Activated naive CD4-positive, alpha-beta T cell treated with anti-CD3 and anti-CD28 coated beads, Interleukin-2, amount 50 U/mL, for 24 hours (primary cell): ENCODE results near the gene PTPRJ.

Source experiments
- H3K27ac Mint-ChIP-seq: one replicate; pipeline ENCODE4 v1.8.0; 2021; ENCODE audit warnings: mild to moderate bottlenecking, mixed read lengths
- H3K27me3 Mint-ChIP-seq: one replicate; pipeline ENCODE4 v1.8.0; 2021; ENCODE audit warnings: mixed read lengths
- H3K36me3 Mint-ChIP-seq: one replicate; pipeline ENCODE4 v1.8.0; 2021; ENCODE audit warnings: mixed read lengths
- H3K4me1 Mint-ChIP-seq: one replicate; pipeline ENCODE4 v1.8.0; 2021; ENCODE audit warnings: mixed read lengths
- H3K4me3 Mint-ChIP-seq: one replicate; pipeline ENCODE4 v1.8.0; 2021; ENCODE audit warnings: mild to moderate bottlenecking, mixed read lengths
- H3K9me3 Mint-ChIP-seq: one replicate; pipeline ENCODE4 v1.8.0; 2021; ENCODE audit warnings: mixed read lengths

The PTPRJ gene

GRCh38 chr11:48093323-48093722 lies 113.0 kb downstream of the PTPRJ start:
- no peaks in the 10 kb centered on the region for H3K9me3 Mint-ChIP-seq
- peak overlapping the region; percentile 26 for H3K27ac Mint-ChIP-seq
- H3K36me3 Mint-ChIP-seq: peaks cover 1% of the 10 kb centered on the region
- H3K27me3 Mint-ChIP-seq: no peaks in the 10 kb centered on the region
- H3K4me1 Mint-ChIP-seq: peaks cover 84% of the 10 kb centered on the region
- H3K4me3 Mint-ChIP-seq: no peak overlapping the region

- no peaks in the 10 kb centered on the region for H3K9me3 Mint-ChIP-seq
- no peak overlapping the region for H3K27ac Mint-ChIP-seq
- H3K27me3 Mint-ChIP-seq: no peaks in the 10 kb centered on the region
- peaks cover 82% of the 10 kb centered on the region for H3K4me1 Mint-ChIP-seq
- no peak overlapping the region for H3K4me3 Mint-ChIP-seq
- peaks cover 3% of the 10 kb centered on the region for H3K36me3 Mint-ChIP-seq
Observed at GRCh38 chr11:48093795-48094642, 113.7 kb downstream of the PTPRJ start.

DNA sequence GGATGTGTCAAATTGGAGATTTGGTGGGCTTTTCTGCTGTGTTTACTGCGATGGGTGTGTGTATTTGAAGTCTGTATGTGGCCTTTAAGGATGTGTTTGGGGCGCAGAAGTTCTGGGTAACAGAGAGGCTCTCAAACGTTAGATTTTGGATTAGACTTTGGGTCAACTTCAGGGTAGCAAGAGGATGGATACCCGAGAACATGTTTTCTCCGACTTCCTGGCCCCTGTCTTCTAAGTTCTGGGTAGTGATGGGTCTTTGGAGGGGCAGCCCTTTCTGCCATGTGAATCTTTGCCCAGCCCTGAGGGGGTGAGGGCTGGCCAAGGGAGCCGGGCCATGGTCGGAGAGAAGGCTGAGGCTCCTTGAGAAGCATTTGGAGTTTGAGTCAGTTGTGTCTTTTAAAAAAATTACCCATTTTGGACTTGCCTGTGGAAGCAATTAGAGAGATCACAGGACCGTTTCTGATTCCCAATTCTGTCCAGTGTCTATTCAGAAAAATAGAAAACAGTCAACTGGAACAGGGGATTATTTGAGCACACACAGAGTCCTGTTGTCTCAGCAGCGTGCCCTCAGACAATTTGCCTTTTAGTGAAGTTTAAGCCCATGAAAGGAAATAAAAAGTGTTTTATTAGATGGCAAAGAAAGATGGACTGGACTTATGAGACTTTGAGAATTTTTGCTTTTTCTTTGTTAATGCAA lies 114.4 kb downstream of the PTPRJ start:
- Mint-ChIP-seq H3K4me3 (no peak overlapping the region), H3K36me3 (peaks cover 3% of the 10 kb centered on the region), H3K4me1 (peaks cover 83% of the 10 kb centered on the region), H3K27me3 (no peaks in the 10 kb centered on the region), H3K9me3 (no peaks in the 10 kb centered on the region), H3K27ac (peak overlapping the region; percentile 10)

GRCh38 chr11:48095779-48096470 lies 115.6 kb downstream of the PTPRJ start:
- Mint-ChIP-seq H3K4me3 (no peak overlapping the region), H3K4me1 (peaks cover 78% of the 10 kb centered on the region)

DNA sequence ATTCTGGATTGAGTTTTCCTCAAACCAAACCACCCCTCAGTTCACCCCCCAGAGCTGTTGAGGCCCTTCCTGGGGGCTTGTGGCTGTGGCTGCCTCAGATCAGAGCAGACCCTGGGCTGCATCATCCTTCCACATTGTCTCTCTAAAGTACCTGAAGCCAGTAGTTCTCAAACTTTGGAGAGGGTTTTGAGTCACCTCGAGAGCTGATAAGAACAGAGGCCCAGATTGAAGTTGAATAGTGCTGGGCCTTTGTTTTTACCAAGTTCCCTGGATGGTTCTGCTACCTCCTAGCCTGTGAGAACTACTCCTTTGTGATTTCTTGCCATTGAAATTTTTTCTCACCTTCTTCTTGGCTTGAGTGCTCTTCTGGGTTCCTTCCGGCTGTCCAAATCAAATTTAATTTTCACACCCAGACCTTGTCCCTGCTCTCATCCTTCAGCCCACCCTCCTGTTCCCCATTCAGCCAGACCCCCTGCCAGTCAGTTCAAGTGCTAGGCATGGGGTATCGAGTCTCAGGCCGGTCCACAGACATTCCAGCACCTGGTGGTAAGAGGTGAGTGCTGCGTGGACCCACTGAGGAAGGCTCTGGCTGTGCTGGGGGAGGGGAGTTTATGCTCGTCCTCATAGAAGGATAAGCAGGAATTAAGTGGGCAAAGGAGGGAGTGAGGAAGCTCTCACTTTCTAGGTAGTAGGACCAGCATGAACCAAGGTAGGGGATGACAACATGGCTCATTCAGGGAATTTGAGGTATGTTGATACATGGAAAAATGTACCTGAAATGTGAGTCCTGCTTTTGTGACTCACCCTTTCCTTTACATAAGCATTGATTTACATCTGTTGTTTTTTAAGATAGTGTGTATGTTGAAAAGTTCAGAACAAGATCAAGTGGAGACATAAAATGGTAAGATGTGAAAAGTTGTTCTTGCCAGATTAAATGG lies 116.5 kb downstream of the PTPRJ start:
- no peaks in the 10 kb centered on the region for H3K27me3 Mint-ChIP-seq
- peaks cover 75% of the 10 kb centered on the region for H3K4me1 Mint-ChIP-seq

More at GRCh38 chr11:48095779-48096470, 115.6 kb downstream of the PTPRJ start:
- Mint-ChIP-seq H3K27ac (peak overlapping the region; percentile 55), H3K9me3 (no peaks in the 10 kb centered on the region), H3K36me3 (peaks cover 3% of the 10 kb centered on the region), H3K27me3 (no peaks in the 10 kb centered on the region)

GRCh38 chr11:48098024-48098423 lies 117.7 kb downstream of the PTPRJ start:
- H3K27me3 Mint-ChIP-seq: no peaks in the 10 kb centered on the region
- H3K4me1 Mint-ChIP-seq: peaks cover 78% of the 10 kb centered on the region
- peaks cover 3% of the 10 kb centered on the region for H3K36me3 Mint-ChIP-seq
- no peak overlapping the region for H3K4me3 Mint-ChIP-seq
- peak overlapping the region; percentile 79 for H3K27ac Mint-ChIP-seq
- H3K9me3 Mint-ChIP-seq: no peaks in the 10 kb centered on the region

More for the DNA sequence above, 116.5 kb downstream of the PTPRJ start:
- Mint-ChIP-seq H3K36me3 (peaks cover 3% of the 10 kb centered on the region), H3K4me3 (no peak overlapping the region), H3K27ac (peak overlapping the region; percentile 85), H3K9me3 (no peaks in the 10 kb centered on the region)

DNA sequence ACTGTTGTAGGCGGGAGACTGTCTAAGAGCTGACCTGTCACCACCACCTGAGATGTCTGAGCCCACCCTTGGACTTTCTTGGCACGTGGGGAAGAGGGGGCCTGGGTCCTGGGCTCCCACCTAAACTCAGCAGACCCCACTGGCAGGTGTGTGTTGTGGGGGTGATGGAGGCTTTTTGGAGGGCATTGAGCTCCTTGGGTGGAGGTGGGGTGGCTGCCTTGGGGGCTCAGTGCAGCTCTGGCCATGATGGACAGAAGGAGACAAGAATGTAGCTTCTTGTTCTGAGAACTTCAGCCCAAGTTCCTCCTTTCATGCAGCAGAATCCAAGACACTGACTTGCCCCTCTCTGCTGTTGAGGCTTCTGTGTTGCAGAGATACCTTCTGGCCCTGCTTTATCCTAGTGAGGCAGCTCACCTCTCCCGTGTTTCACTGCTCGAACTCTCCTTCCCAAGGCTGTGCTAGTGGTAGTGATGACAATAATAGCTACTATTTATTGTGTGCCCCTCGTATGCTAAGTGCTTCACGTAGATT lies 119.6 kb downstream of the PTPRJ start:
- Mint-ChIP-seq H3K9me3 (no peaks in the 10 kb centered on the region), H3K27me3 (no peaks in the 10 kb centered on the region), H3K4me3 (no peak overlapping the region), H3K27ac (no peak overlapping the region), H3K4me1 (peaks cover 72% of the 10 kb centered on the region), H3K36me3 (peaks cover 3% of the 10 kb centered on the region)

GRCh38 chr11:48101044-48101733 lies 120.8 kb downstream of the PTPRJ start:
- Mint-ChIP-seq H3K4me1 (peaks cover 70% of the 10 kb centered on the region), H3K4me3 (no peak overlapping the region), H3K36me3 (peaks cover 2% of the 10 kb centered on the region), H3K27ac (no peak overlapping the region), H3K9me3 (no peaks in the 10 kb centered on the region), H3K27me3 (no peaks in the 10 kb centered on the region)

DNA sequence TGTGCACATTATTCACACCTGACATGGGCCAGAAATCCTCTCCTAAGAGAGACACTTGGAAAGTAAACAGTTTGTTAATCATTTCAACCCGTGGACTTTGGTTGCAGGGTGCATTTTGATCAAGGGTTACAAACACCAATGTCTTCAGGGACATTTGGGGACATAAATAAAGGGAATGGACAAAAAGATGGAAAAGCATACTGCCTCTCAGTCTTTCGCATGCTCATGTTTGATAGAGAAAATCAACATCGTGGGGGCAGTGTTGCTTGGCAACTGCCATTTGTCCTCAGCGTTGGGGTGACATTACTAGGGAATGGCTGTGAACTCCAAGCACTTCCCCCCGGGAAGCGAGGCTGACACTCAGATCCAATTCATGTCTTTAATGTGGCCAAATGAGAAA lies 121.6 kb downstream of the PTPRJ start:
- H3K4me3 Mint-ChIP-seq: no peak overlapping the region
- peaks cover 70% of the 10 kb centered on the region for H3K4me1 Mint-ChIP-seq
- H3K9me3 Mint-ChIP-seq: no peaks in the 10 kb centered on the region
- no peaks in the 10 kb centered on the region for H3K27me3 Mint-ChIP-seq
- peak overlapping the region; percentile 48 for H3K27ac Mint-ChIP-seq
- H3K36me3 Mint-ChIP-seq: peaks cover 2% of the 10 kb centered on the region

GRCh38 chr11:48103621-48104567 lies 123.5 kb downstream of the PTPRJ start:
- Mint-ChIP-seq H3K4me3 (no peak overlapping the region), H3K4me1 (peaks cover 75% of the 10 kb centered on the region), H3K27me3 (no peaks in the 10 kb centered on the region), H3K9me3 (no peaks in the 10 kb centered on the region), H3K36me3 (no peaks in the 10 kb centered on the region), H3K27ac (no peak overlapping the region)

DNA sequence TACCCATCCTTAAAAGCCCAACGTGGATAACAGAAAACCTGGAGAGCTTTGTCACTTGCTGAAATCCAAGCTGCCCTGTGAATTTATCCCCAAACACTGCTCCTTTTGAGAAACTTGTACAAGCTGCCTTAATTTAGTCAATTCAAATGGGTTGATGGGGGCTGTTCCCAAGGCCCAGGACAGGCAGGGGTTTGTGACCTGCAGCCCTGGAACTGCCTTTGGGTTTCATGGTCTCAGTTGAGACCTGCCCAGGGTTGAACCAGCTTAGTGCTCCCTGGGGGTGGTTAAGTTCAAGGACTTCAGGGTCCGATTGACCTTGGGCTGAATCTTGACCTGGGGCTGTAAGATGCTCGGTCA lies 124.2 kb downstream of the PTPRJ start:
- Mint-ChIP-seq H3K27me3 (no peaks in the 10 kb centered on the region), H3K27ac (no peak overlapping the region), H3K9me3 (no peaks in the 10 kb centered on the region), H3K4me1 (peaks cover 76% of the 10 kb centered on the region), H3K4me3 (no peak overlapping the region), H3K36me3 (no peaks in the 10 kb centered on the region)

DNA sequence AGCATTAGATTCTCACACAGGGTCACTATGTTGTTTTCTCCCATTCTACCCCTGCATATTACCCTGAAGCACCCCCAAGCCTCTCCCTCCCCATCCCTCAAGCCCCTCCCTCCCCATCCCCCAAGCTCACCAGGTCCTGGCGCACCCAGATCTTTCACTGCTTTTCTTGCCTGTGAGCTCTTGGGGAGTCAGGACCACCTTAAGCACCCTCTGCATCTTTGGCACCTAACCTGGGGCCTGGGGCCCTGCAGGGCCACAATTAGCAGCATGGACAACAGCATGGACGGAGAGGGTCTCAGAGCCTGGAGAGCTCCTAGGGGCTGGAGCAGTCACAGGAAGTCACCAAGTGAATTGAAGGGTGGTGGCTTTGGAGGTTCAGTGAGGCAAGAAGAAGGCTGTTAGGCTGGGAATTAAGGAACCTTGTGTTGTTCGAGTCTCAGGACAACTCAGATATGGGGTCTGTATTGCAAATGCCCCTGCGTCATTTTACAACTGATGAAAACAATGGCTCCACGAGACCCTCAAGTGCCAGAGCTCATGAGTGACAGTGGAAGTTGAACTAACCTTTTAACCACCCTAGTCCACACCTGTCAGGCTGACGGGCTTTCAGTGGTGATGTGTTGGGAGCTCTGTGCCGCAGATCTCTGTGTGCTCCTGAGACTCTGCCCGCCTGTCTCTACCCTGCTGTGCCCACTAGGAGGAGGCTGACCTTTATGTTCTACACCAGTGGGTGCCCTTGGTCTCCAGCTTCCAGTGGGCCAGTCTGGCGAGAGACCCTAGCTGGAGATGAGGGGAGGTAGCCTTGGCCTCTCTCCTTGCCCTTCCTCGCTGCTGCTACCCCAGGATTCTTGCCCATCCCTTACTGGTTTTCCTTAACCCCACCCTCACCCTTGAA lies 125.0 kb downstream of the PTPRJ start:
- H3K36me3 Mint-ChIP-seq: no peaks in the 10 kb centered on the region
- peaks cover 73% of the 10 kb centered on the region for H3K4me1 Mint-ChIP-seq
- H3K27me3 Mint-ChIP-seq: no peaks in the 10 kb centered on the region
- no peak overlapping the region for H3K4me3 Mint-ChIP-seq
- H3K27ac Mint-ChIP-seq: no peak overlapping the region
- no peaks in the 10 kb centered on the region for H3K9me3 Mint-ChIP-seq

DNA sequence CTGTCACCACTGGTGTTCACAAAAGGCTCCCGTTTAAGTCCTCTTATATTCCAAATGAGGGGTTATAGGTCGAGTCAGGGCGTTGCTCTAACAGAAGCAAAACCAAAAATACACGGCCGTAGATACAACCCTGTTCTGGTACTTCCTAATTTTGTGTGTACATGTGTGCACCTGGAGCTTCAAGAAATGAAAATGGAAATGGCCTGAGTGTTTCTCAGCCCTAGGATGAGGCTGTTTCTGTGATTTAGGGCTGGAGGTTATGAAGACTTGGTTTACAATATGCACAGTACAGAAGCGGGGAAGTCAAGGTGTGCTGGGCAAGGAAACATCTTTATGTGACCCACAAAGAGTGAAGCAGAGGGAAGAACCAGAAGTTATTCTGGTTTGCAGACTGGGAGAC lies 125.8 kb downstream of the PTPRJ start:
- H3K36me3 Mint-ChIP-seq: no peaks in the 10 kb centered on the region
- peaks cover 76% of the 10 kb centered on the region for H3K4me1 Mint-ChIP-seq
- H3K27me3 Mint-ChIP-seq: no peaks in the 10 kb centered on the region
- no peaks in the 10 kb centered on the region for H3K9me3 Mint-ChIP-seq
- peak overlapping the region; percentile 24 for H3K4me3 Mint-ChIP-seq
- peak overlapping the region; percentile 46 for H3K27ac Mint-ChIP-seq
